Middle frontal gyrus (tissue), 1 donor: ENCODE measurements around the gene BRIP1.
"Not testable (repeated sequence)": the region's sequence is repeated elsewhere in the genome, so short reads cannot be mapped to it uniquely, and the experiment has no call there.

ENCODE experiments used
- DNase-seq: peaks from one replicate; pipeline ENCODE4 v3.0.0-alpha.2; 2015; ENCODE audit warnings: low spot score; ENCODE audit errors: extremely low spot score

Gene BRIP1

DNA sequence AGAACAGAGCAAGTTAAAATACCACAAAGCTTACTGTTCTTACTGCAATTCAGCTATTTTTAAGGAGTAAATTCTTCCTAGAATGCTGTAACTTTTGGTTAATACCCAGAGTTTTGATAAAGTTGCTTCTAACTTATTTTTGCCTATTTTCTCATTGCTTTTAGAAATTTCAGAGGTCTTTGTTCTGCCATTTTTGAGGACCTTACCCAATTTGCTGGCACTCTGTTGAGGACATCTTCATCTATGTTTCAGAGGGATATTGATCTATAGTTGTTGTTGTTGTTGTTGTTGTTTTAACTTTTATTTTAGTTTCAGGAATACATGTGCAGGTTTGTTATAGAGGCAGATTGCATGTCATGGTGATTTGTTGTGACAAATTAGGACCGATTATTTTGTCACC is 161.3 kb downstream of the BRIP1 start:
- DNase-seq = no peak

DNA sequence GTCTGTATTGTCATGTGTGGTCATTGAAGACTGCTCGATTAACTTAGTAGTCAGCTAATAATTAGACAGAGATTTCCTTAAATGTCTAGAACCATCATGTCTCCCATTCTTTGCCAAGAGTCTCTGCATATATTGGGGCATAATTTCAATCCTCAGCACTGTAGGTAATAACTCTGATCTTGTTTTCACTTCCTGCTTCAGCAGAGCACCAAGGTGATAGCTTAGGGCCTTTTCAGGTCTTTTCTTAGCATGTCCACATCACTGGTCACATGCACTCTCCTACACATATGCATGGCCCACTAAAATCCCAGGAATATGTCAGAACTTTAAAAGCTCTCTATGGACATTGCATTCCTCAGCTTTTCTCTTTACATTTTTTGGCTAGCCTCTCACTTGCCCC is 162.0 kb downstream of the BRIP1 start:
- no peak for DNase-seq

DNA sequence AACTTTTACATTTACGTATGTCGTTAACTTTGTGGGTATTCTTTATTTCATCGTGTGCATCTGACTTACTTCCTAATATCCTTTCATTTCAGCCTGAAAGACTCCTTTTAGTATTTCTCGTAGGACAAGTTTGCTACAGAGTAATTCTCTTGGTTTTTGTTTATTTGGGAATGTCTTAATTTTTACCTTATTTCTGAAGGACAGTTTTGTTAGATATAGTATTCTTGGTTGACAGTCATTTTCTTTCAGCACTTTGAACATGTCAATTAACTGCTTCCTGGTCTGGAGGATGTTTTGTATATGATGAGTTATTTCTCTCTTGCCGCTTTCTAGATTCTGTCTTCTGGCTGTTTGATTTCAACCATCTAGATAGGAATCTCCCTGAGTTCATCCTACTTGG is 163.1 kb downstream of the BRIP1 start:
- DNase-seq = no peak

DNA sequence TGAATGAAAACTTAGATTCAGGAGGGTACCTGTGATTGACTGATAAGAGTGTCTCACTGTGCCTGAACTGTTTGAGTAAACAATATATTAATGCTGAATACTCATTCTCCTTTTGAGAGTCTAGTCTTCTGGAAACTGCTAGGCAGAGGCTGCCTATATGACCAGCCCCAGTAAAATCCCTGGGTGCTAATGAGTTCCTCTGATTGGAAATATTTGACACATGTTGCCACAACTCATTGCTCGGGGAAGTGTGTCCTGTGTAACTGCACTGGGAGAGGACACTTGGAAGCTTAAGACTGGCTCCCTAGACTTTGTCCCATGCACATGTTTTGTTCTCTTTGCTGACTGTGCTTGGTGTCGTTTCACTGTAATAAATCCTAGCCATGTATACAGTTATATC is 163.6 kb downstream of the BRIP1 start:
- DNase-seq = no peak

DNA sequence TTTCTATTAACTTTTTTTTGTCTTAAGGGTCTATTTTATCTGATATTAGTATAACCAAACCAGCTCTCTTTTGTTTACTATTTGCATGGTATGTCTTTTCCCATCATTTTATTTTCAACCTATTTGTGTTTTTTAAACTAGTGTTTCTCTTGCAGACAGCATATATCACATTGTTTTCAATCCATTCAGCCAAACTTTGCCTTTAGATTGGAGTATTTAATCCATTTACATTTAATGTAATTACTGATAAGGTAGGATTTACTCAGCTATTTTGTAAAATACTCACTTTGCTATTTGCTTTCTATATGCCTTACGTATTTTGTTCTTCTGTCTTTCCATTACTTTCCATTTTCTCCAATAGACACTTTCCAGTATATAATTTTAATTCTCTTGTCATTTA is 164.3 kb downstream of the BRIP1 start:
- no peak for DNase-seq

DNA sequence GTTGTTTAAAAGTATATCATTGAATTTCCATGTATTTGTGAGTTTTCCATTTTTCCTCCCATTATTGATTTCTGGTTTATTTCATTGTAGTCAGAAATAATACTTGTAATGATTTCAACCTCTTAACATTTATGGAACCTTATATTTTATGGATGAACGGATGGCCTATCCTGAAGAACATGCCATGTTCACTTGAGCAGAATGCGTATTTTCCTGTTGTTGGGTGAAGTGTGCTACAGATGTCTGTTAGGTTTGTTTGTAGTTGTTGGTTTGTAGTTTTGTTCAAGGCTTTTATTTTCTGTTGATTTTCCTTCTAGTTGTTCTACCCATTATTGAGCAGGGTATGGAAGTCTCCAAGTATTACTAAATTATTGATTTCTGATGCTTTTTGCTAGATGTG is 165.1 kb downstream of the BRIP1 start:
- no peak for DNase-seq

DNA sequence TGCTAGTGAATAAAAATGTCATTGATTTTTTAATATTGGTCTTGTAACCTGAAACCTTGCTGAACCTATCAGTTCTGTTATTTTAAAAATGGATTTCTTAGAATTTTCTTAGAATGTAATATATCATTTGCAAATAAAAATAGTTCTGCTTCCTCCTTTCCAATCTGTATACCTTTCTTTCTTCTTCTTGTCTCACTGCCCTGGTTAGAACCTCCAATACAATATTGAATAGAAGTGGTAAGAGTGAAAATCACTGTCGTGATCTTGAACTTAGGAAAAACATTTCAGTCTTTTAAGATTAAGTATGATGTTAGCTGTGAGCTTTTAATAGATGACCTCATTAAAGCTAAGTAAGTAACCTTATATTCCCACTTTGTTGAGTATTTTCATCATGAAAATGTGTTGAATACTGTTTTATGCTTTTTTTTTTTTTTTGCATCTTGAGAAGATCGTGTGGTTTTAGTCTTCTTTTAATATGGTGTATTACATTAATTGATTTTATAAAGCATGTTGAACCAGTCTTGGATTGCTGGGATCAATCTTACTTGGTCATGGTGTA is 167.5 kb downstream of the BRIP1 start:
- no peak for DNase-seq

DNA sequence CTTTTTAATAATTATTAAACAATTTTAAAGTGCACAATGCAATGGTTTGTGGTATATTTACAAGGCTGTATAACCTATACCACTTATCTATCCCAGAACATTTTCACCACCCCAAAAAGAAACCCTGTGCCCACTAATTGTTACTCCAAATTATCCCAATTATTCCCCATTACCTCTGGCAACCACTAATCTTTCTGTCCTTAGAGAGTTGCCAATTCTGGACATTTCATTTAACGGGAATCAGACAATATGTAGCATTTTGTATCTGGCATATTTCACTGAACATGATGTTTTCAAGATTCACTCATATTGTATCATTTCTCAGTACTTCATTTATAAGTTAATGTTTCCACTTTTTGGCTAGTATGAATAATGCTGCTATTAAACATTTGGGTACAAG is 169.2 kb downstream of the BRIP1 start:
- no peak for DNase-seq

DNA sequence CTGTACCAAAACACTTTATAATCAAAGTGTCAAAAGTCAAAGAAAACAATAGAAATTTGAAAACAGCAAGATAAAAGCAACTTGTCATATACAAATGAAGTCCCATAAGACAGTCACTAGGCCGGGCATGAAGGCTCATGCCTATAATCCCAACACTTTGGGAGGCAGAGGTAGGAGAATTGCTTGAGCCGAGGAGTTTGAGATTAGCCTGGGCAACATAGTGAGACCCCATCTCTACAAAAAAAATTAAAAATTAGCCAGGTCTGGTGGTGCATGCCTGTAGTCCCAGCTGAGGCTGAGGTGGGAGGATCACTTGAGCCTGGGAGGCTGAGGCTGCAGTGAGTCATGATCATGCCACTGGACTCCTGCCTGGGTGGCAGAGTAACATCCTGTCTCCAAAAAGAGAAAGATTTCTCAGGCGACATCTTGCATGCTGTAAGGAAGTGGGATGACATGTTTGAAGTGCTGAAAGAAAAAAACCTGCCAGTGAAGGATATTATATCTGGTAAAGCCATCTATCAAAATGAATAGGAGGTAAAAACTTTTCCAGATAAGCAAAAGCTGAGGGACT is 173.6 kb downstream of the BRIP1 start:
- DNase-seq = no peak

DNA sequence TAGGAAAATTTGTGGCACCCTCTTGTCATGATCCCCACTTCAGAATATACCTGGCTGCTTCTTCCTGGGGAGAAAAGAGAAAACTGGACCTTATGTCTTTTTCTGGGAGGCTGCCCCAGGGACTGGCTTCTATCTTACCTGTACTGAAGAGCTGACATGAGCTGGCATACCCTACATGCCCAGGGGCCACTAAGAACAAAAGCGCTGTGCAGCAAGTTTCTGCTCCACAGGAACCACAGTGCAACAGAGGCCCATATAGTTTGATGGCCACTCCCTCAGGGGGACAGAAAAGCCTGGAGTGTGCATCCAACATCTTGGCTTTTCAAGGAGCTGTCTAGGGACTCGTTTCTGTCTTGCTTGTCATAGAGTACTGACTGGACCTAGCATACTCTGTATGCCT is 175.6 kb downstream of the BRIP1 start:
- DNase-seq = no peak

DNA sequence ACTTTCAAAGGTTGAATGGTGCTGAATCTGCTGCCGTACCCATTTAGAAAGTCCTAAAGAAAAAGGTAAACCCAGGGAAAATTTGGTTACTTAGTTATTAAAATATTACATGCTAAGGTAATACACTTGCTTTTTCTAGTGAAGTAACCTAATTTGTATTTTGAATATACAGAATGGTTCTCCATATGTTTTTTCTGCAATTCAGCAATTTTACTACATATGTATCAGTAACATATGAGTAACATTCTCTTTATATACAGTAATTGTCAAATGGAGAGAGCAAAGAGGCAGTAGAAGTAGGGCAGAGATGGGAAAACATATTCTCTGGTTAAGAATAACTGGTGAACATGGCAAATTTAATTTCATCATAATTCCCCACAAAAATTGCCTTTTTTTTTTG is 177.2 kb downstream of the BRIP1 start:
- no peak for DNase-seq

DNA sequence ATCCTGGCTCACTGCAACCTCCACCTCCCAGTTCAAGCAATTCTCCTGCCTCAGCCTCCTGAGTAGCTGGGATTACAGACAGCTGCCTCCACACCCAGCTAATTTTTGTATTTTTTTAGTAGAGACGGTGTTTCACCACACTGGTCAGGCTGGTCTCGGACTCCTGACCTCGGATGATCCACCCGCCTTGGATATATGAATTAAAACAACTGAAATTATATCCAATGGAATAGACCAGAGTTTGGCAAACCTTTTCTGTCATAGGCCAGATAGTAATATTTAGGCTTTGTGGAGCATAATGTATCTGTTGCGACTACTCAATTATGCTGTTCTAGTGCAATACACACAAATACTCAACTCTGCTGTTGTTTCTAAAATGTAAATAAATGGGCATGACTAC is 178.5 kb downstream of the BRIP1 start:
- no peak for DNase-seq

DNA sequence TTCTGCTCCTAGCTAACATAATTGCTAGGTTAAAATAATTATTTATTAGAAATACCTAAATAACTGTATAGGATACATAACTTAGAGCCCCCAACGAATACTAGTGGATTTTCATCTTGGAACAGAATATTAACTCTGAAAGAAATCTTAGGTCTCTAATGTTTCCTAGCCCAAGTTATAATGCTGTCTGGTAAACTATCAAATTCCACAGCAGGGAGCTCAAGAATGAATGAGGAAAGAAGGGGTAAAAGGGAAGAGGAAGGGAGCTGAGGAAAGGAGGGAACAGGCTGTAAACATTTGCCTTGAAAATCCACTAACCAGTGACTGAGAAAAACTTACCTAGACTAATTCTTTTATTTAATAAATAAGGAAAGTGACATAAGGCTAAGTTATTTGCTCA is 179.2 kb downstream of the BRIP1 start:
- DNase-seq = no peak

DNA sequence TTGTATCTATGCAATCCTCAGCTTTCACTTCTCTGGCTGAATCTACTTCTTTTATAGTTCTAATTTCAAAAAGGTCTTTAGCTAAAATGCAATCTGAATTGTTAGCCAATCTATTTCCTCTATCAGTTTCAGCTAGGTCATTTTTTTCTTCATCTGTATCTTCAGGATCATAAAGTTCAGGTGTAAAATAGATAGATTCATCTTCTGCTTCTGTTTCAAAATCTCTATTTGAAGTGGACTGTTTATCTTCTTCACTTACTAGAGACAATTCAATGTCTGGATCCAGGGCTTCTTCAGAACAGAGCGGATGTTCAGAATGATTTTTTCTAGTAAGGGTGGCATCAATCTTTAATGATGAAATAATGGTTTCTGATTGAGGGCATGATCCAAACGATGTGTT is 179.9 kb downstream of the BRIP1 start:
- no peak for DNase-seq

DNA sequence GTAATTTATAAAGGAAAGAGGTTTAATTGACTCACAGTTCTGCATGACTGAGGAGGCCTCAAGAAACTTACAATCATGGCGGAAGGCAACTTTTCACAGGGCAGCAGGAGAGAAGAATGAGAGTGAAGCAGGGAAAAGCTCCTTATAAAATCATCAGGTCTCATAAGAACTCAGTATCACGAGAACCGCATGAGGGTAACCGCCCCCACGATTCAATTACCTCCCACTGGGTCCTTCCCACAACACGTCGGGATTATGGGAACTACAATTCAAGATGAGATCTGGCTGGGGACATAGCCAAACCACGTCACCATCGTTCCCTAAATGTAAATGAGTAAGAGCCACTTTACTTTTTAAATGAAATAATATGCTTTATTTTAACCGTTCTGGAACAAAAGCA is 182.4 kb downstream of the BRIP1 start:
- DNase-seq = no peak

DNA sequence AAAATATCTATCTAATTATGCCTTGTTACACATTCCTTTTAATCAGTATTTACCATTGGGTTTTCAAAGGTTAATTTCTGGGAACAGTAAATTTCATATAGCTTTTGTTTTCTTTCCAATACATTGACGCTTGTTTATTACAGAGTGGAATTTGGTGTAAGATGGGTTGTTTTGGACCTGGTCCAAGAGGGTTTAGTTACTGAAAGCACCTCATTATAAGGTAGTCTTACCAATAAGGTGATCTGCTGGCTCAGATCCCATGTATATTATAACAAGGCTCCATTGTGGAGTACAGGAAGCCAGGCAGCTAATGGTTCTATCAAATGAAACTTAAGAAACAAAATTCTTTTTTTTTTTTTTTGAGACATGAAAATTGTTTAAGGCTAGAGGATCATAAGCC is 185.0 kb downstream of the BRIP1 start:
- no peak for DNase-seq

DNA sequence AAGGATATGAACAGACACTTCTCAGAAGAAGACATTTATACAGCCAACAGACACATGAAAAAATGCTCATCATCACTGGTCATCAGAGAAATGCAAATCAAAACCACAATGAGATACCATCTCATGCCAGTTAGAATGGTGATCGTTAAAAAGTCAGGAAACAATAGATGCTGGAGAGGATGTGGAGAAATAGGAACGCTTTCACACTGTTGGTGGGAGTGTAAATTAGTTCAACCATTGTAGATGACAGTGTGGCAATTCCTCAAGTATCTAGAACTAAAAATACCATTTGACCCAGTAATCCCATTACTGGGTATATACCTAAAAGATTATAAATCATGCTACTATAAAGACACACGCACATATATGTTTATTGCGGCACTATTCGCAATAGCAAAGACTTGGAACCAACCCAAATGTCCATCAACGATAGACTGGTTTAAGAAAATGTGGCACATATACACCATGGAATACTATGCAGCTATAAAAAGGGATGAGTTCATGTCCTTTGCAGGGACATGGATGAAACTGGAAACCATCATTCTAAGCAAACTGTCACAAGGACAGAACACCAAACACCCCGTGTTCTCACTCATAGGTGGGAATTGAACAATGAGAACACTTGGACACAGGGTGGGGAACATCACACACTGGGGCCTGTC is 186.0 kb downstream of the BRIP1 start:
- DNase-seq = not testable (repeated sequence)

DNA sequence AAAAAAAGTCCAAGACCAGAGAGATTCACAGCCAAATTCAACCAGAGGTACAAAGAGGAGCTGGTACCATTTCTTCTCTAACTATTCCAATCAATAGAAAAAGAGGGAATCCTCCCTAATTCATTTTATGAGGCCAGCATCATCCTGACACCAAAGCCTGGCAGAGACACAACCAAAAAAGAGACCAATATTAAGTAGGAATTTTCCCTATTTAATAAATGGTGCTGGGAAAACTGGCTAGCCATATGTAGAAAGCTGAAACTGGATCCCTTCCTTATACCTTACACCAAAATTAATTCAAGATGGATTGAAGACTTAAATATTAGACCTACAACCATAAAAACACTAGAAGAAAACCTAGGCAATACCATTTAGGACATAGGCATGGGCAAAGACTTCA is 186.8 kb downstream of the BRIP1 start:
- not testable (repeated sequence) for DNase-seq

DNA sequence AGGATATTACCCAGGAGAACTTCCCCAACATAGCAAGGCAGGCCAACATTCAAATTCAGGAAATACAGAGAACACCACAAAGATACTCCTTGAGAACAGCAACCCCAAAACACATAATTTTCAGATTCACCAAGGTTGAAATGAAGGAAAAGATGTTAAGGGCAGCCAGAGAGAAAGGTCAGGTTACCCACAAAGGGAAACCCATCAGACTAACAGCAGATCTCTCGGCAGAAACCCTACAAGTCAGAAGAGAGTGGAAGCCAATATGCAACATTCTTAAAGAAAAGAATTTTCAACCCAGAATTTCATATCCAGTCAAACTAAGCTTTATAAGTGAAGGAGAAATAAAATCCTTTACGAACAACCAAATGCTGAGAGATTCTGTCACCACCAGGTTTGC is 188.7 kb downstream of the BRIP1 start:
- DNase-seq = not testable (repeated sequence)

DNA sequence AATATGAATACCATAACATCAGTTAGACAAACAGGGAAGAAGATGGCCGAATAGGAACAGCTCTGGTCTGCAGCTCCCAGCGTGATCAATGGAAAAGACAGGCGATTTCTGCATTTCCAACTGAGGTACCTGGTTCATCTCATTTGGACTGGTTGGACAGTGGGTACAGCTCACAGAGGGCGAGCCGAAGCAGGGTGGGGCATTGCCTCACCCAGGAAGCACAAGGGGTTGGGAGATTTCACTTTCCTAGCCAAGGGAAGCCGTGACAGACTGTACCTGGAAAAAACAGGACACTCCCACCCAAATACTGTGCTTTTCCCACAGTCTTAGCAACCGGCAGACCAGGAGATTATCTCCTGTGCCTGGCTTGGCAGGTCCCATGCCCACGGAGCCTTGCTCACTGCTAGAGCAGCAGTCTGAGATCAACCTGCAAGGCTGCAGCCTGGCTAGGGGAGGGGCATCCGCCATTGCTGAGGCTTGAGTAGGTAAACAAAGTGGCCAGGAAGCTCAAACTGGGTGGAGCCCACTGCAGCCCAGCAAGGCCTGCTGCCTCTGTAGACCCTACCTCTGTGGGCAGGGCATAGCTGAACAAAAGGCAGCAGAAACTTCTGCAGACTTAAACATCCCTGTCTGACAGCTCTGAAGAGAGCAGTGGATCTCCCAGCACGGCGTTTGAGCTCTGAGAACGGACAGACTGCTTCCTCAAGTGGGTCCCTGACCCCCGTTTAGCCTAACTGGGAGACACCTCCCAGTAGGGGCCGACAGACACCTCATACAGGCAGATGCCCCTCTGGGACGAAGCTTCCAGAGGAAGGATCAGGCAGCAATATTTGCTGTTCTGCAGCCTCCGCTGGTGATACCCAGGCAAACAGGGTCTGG is 190.1 kb downstream of the BRIP1 start:
- not testable (repeated sequence) for DNase-seq

DNA sequence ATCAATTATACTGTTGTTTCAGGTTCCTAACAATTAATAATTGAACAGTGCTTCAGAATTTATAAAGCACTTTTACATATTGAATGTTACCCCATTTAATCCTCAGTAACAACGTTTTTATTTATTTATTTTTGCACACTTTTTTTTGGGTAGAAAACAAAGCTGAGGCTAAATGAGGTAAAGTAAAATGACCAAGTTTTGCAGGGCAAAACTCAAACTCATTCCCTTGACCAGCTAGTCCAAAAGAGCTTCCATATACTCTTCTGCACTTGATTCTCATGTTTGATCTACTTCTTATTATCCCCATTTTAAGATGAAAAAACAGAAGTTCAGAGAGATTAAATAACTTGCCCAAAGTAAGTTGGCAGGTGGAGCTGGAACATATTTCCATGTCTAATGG is 191.2 kb downstream of the BRIP1 start:
- no peak for DNase-seq

DNA sequence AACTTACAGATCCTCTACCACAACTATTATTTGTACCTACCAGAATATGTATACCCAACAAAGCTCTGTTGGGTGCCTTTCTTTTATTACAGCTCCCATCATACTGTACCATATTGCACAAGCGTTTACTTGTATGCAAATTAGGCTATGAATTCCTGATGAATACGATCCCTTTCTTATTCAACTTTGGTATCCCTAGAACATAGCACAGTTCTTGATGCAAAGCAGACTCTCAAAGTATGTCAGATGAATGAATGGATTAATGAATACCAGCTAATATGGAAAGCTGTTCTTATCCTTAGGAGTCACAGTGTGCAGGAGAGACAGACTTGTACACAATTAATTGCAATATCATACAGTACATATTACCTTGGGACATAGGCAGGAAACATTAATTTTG is 192.6 kb downstream of the BRIP1 start:
- DNase-seq = no peak
